ENCODE results near the gene EDNRA. TPM values are rescaled to one million over a fixed set of nuclear protein-coding genes. Genes with fewer than 3 reads are reported as not detected.

Gene EDNRA
- total and polyA plus RNA-seq, 9 of the 15 experiments (the other 6 are each of a cell fraction or from before 2014, with no cell fraction given): not detected

- TF ChIP-seq E2F5 (CRISPR knock-in tag; IDR thresholded peaks at IDR 0.05): no peak
These were observed 47.2 kb downstream of the EDNRA start (continued) for GRCh38 chr4:147528054-147528453.

GRCh38 chr4:147530134-147530533 is 49.2 kb downstream of the EDNRA start:
- intact Hi-C loops (cut with micrococcal nuclease): no loop called here
- Histone ChIP-seq H3K4me3 (no peak overlapping the region), H2AFZ (ENCODE audit: low read depth, low read length) (no peak overlapping the region), H3K4me1 (replicated peaks in 1 of 2; ENCODE audit: control insufficient read depth in 2 of 2, insufficient read depth in 2 of 2, low read length in 2 of 2) (no peaks in the 10 kb centered on the region), H3K4me2 (ENCODE audit: insufficient read depth, low read length) (no peak overlapping the region), H3K27ac (ENCODE audit: extremely low read depth, low read depth, low read length) (no peak overlapping the region), H3K9me3 (replicated peaks; ENCODE audit: control insufficient read depth, insufficient read depth, low read depth, low read length) (no peaks in the 10 kb centered on the region), H3K27me3 (ENCODE audit: control insufficient read depth in 2 of 2, insufficient read depth in 2 of 2, low read length in 2 of 2) (no peaks in the 10 kb centered on the region), H3K9me1 (ENCODE audit: control insufficient read depth, insufficient read depth, low read length) (no peaks in the 10 kb centered on the region), H3K36me3 (ENCODE audit: control insufficient read depth, insufficient read depth, low read length) (no peaks in the 10 kb centered on the region), H3K9ac (ENCODE audit: insufficient read depth in 1 of 2, low read depth in 2 of 2, low read length in 2 of 2) (no peak overlapping the region), H4K20me1 (replicated peaks; ENCODE audit: control insufficient read depth, insufficient read depth, low read length) (no peaks in the 10 kb centered on the region), H3K79me2 (ENCODE audit: control insufficient read depth, insufficient read depth, low read length) (no peaks in the 10 kb centered on the region)
- in situ Hi-C loops (cut with MboI): no loop called here
- ATAC-seq (no peak), FAIRE-seq (no peak), DNase-seq (ENCODE audit: extremely low read depth in 1 of 4, low spot score in 3 of 4) (no peak)
- POLR2A ChIA-PET: no interaction called here
- no TSS peak for BruUV-seq (replicated peaks)
- CTCF ChIA-PET (ENCODE audit: low intra/inter-chr PET ratio): no interaction called here
- WGBS (ENCODE audit: insufficient coverage, low coverage, missing lambda C conversion rate): 10% methylated on average over 1 of the region's 1 CpG
- TF ChIP-seq EP300 (IDR thresholded peaks at IDR 0.05; ENCODE audit: low read length) (no peak), GTF2F1 (IDR thresholded peaks at IDR 0.05; ENCODE audit: low read depth, low read length) (no peak), ZNF143 (CRISPR knock-in tag; IDR thresholded peaks at IDR 0.05) (no peak), HNRNPH1 (optimal IDR thresholded peaks at IDR 0.05; ENCODE audit: low read depth, low read length) (no peak), ZNF253 (CRISPR knock-in tag; conservative IDR thresholded peaks at IDR 0.05) (no peak), MAFG (tag; conservative IDR thresholded peaks at IDR 0.05) (no peak), TCF7L2 (IDR thresholded peaks at IDR 0.05; ENCODE audit: low read depth, low read length) (no peak), SMARCB1 (IDR thresholded peaks at IDR 0.05; ENCODE audit: insufficient read length, low read depth) (no peak), EGR1 (conservative IDR thresholded peaks at IDR 0.05) (no peak)
- TF ChIP-seq, protein P1, sequence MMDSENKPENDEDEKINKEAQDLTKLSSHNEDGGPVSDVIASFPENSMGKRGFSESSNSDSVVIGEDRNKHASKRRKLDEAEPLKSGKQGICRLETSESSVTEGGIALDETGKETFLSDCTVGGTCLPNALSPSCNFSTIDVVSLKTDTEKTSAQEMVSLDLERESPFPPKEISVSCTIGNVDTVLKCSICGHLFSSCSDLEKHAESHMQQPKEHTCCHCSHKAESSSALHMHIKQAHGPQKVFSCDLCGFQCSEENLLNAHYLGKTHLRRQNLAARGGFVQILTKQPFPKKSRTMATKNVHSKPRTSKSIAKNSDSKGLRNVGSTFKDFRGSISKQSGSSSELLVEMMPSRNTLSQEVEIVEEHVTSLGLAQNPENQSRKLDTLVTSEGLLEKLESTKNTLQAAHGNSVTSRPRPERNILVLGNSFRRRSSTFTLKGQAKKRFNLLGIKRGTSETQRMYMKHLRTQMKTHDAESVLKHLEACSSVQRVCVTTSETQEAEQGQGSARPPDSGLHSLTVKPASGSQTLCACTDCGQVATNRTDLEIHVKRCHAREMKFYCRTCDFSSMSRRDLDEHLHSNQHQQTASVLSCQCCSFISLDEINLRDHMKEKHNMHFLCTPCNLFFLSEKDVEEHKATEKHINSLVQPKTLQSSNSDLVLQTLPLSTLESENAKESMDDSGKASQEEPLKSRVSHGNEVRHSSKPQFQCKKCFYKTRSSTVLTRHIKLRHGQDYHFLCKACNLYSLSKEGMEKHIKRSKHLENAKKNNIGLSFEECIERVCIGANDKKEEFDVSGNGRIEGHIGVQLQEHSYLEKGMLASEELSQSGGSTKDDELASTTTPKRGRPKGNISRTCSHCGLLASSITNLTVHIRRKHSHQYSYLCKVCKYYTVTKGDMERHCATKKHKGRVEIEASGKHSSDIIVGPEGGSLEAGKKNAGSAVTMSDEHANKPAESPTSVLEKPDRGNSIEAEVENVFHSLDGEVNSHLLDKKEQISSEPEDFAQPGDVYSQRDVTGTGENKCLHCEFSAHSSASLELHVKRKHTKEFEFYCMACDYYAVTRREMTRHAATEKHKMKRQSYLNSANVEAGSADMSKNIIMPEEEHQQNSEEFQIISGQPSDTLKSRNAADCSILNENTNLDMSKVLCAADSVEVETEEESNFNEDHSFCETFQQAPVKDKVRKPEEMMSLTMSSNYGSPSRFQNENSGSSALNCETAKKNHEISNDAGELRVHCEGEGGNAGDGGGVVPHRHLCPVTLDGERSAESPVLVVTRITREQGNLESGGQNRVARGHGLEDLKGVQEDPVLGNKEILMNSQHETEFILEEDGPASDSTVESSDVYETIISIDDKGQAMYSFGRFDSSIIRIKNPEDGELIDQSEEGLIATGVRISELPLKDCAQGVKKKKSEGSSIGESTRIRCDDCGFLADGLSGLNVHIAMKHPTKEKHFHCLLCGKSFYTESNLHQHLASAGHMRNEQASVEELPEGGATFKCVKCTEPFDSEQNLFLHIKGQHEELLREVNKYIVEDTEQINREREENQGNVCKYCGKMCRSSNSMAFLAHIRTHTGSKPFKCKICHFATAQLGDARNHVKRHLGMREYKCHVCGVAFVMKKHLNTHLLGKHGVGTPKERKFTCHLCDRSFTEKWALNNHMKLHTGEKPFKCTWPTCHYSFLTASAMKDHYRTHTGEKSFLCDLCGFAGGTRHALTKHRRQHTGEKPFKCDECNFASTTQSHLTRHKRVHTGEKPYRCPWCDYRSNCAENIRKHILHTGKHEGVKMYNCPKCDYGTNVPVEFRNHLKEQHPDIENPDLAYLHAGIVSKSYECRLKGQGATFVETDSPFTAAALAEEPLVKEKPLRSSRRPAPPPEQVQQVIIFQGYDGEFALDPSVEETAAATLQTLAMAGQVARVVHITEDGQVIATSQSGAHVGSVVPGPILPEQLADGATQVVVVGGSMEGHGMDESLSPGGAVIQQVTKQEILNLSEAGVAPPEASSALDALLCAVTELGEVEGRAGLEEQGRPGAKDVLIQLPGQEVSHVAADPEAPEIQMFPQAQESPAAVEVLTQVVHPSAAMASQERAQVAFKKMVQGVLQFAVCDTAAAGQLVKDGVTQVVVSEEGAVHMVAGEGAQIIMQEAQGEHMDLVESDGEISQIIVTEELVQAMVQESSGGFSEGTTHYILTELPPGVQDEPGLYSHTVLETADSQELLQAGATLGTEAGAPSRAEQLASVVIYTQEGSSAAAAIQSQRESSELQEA (IDR thresholded peaks at IDR 0.05; ENCODE audit: low read depth): no peak
